Endothelial cell of umbilical vein (primary cell): ENCODE results near the gene FRMD5.
A peak's percentile ranks its signal among the peaks of the same experiment; 100 is the strongest.

Source experiments
- EZH2 ChIP-seq: IDR thresholded peaks from 2 replicates; pipeline ENCODE4 v1.6.1; 2012; ENCODE audit warnings: borderline replicate concordance, low read depth, mild to moderate bottlenecking, moderate library complexity, low read length, inconsistent platforms; ENCODE audit not compliant: severe bottlenecking
- FOS ChIP-seq: IDR thresholded peaks from 2 replicates; pipeline ENCODE4 v1.6.1; 2011; ENCODE audit warnings: mild to moderate bottlenecking, low read length, moderate library complexity, borderline replicate concordance; ENCODE audit not compliant: insufficient read depth
- GATA2 ChIP-seq: IDR thresholded peaks from 2 replicates; pipeline ENCODE4 v1.7.0; 2011; ENCODE audit warnings: low read depth, mild to moderate bottlenecking, moderate library complexity, mixed read lengths, low read length; ENCODE audit not compliant: insufficient read length, insufficient read depth
- JUN ChIP-seq: IDR thresholded peaks from 2 replicates; pipeline ENCODE4 v1.6.1; 2011; ENCODE audit warnings: borderline replicate concordance, low read depth; ENCODE audit not compliant: insufficient read length, insufficient read depth
- MYC ChIP-seq: IDR thresholded peaks from one replicate; pipeline ENCODE4 v1.6.1; 2011; ENCODE audit warnings: mild to moderate bottlenecking, low read depth, low read length
- POLR2A ChIP-seq: IDR thresholded peaks from 2 replicates; pipeline ENCODE4 v1.6.1; 2012; ENCODE audit warnings: low read depth, mild to moderate bottlenecking, control low read depth, low read length
- POLR2AphosphoS5 ChIP-seq: IDR thresholded peaks from 2 replicates; pipeline ENCODE4 v1.6.1; 2012; ENCODE audit warnings: low read depth, mild to moderate bottlenecking, control low read depth, low read length, moderate library complexity; ENCODE audit not compliant: insufficient read depth
- TF ChIP-seq, protein P1 (sequence below), 2 donors: IDR thresholded peaks; 1 replicate in 1 of 2; 2 replicates in 1 of 2; pipeline ENCODE4 v1.5.1; 2011; ENCODE audit warnings: low read length in 2 of 2, mild to moderate bottlenecking in 2 of 2, moderate library complexity in 2 of 2, control low read depth in 1 of 2, inconsistent platforms in 1 of 2, low read depth in 1 of 2; ENCODE audit not compliant: insufficient read depth in 1 of 2; ENCODE audit errors: extremely low read depth in 1 of 2
- TF ChIP-seq, protein P2 (sequence below): IDR thresholded peaks from 2 replicates; pipeline ENCODE4 v1.6.1; 2011; ENCODE audit not compliant: insufficient read depth, insufficient read length

DNA sequence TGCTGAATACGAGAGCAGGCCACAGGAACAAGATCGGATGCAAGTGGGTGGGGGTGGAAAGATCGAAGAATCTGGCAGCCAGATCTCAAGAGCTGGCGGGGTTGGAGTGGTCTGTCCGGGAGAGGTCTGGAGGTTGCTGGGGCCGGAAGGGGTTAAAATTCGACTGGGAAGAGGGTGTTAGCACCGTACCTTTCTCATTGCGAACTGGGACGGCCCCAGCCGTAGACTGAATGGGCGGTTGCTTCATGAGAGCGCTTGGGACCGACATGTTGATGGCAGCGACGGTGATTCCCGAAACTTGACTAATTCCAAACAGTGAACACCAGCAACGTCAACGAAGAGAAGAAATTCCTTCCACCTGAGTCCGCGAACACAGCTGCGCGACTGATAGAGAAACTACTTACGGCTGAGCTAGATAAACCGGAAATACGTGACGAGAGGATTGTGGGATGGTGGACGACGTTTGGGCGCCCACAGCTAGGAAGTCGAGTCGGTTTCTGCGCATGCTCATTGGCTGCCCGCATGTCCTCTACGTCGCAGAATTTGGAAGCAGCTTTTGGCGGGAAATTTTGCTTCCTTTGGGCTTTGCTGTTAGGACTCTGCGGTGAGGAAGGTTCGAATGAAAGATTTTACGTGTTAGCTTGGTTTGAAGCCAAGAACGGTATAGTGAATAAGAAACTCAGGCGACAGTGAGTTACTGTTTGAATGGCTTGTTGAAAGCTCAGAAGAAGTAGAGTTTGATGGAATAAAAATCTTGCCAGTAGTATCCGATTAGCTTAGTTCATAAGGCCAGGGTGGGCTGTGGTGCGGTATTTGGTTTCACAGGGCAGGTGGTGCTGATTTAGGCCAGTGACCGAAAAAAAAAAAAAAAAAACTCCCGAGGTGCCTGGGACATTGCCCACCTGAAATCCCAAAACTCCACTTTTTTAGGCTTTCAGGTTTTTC lies 370.5 kb downstream of the FRMD5 start, which contains the start of gene MFAP1:
- TF ChIP-seq FOS (no peak), MYC (no peak), POLR2A (peak; percentile 97), EZH2 (no peak), GATA2 (no peak), POLR2AphosphoS5 (peak; percentile 96), JUN (no peak)
- TF ChIP-seq, protein P1, sequence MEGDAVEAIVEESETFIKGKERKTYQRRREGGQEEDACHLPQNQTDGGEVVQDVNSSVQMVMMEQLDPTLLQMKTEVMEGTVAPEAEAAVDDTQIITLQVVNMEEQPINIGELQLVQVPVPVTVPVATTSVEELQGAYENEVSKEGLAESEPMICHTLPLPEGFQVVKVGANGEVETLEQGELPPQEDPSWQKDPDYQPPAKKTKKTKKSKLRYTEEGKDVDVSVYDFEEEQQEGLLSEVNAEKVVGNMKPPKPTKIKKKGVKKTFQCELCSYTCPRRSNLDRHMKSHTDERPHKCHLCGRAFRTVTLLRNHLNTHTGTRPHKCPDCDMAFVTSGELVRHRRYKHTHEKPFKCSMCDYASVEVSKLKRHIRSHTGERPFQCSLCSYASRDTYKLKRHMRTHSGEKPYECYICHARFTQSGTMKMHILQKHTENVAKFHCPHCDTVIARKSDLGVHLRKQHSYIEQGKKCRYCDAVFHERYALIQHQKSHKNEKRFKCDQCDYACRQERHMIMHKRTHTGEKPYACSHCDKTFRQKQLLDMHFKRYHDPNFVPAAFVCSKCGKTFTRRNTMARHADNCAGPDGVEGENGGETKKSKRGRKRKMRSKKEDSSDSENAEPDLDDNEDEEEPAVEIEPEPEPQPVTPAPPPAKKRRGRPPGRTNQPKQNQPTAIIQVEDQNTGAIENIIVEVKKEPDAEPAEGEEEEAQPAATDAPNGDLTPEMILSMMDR (IDR thresholded peaks at IDR 0.05; ENCODE audit: extremely low read depth in 1 of 2, insufficient read depth in 1 of 2, low read depth in 1 of 2, low read length in 2 of 2) = no peak
- TF ChIP-seq, protein P2, sequence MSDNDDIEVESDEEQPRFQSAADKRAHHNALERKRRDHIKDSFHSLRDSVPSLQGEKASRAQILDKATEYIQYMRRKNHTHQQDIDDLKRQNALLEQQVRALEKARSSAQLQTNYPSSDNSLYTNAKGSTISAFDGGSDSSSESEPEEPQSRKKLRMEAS = peak; percentile 80
